ENCODE measurements around the gene GOT1.

DNA sequence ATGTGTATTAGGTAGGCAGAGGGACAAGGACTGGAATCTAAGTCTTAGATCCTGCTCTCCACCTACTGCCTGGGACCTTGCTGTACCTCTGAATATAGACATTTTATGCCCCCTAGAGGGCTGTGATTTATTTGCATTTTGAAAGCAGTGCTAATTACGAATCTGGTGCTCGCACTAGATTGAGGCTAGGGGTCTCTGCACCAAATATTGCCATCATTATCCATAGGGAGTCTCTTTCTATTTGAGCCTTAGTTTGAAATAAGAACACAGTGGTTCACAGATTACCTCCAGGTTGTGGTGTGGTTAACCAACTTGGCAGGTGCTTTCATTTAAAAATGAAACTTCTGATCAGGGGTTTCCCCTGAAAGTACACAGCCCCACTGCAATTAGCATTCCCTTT, 59.4 kb downstream of the GOT1 start:
- TF ChIP-seq, protein P1, sequence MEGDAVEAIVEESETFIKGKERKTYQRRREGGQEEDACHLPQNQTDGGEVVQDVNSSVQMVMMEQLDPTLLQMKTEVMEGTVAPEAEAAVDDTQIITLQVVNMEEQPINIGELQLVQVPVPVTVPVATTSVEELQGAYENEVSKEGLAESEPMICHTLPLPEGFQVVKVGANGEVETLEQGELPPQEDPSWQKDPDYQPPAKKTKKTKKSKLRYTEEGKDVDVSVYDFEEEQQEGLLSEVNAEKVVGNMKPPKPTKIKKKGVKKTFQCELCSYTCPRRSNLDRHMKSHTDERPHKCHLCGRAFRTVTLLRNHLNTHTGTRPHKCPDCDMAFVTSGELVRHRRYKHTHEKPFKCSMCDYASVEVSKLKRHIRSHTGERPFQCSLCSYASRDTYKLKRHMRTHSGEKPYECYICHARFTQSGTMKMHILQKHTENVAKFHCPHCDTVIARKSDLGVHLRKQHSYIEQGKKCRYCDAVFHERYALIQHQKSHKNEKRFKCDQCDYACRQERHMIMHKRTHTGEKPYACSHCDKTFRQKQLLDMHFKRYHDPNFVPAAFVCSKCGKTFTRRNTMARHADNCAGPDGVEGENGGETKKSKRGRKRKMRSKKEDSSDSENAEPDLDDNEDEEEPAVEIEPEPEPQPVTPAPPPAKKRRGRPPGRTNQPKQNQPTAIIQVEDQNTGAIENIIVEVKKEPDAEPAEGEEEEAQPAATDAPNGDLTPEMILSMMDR (conservative IDR thresholded peaks at IDR 0.05; ENCODE audit: low read depth, low read length), result peak; percentile 62
- TF ChIP-seq EZH2 (IDR thresholded peaks at IDR 0.05; ENCODE audit: borderline replicate concordance, low read depth, low read length, poor library complexity, severe bottlenecking), result no peak

Data from A673 (cell line).